HepG2 (cell line): ENCODE measurements around the gene RAD51. TPM values are rescaled to one million over a fixed set of nuclear protein-coding genes. Genes with fewer than 3 reads are reported as not detected.
A peak's percentile ranks its signal among the peaks of the same experiment; 100 is the strongest.

Experiments
- HNF1A ChIP-seq, 2 experiments: sonication (generic) in 1 of 2; formaldehyde crosslinking in 1 of 2; IDR thresholded peaks; 2 replicates each; pipeline versions ENCODE4 v1.4.0 to v1.6.1; 2016 to 2020; ENCODE audit warnings: borderline replicate concordance in 1 of 2, low read depth in 1 of 2, mild to moderate bottlenecking in 1 of 2, missing genetic modification reagents in 1 of 2
- NCOR1 ChIP-seq: fragments of 200-600 bp; sonication (generic); IDR thresholded peaks from 2 replicates; pipeline ENCODE4 v1.7.0; 2017; ENCODE audit warnings: antibody characterized with exemption, low read length, borderline replicate concordance
- PHF5A ChIP-seq: IDR thresholded peaks from one replicate; pipeline ENCODE4 v1.6.1; 2018; ENCODE audit warnings: low read depth, missing genetic modification reagents; ENCODE audit not compliant: unreplicated experiment
- POGK ChIP-seq: sonication (generic); formaldehyde crosslinking; conservative IDR thresholded peaks from 2 replicates; pipeline ENCODE4 v1.8.0; 2022; ENCODE audit warnings: mild to moderate bottlenecking, moderate library complexity, missing genetic modification reagents
- SMAD1 ChIP-seq: sonication (generic); formaldehyde crosslinking; IDR thresholded peaks from 2 replicates; pipeline ENCODE4 v1.4.0; 2020; ENCODE audit warnings: missing genetic modification reagents, low read depth, mild to moderate bottlenecking, borderline replicate concordance
- ZNF225 ChIP-seq: sonication (generic); formaldehyde crosslinking; IDR thresholded peaks from 2 replicates; pipeline ENCODE4 v1.4.0; 2020; ENCODE audit warnings: mild to moderate bottlenecking, missing genetic modification reagents
- ZNF24 ChIP-seq: fragments of 450-650 bp; IDR thresholded peaks from 2 replicates; pipeline ENCODE4 v1.6.1; 2017; ENCODE audit warnings: antibody characterized with exemption, mild to moderate bottlenecking
- ZNF451 ChIP-seq: sonication (generic); formaldehyde crosslinking; IDR thresholded peaks from 2 replicates; pipeline ENCODE4 v1.5.0; 2020; ENCODE audit warnings: mild to moderate bottlenecking, missing genetic modification reagents
- ZNF619 ChIP-seq: sonication (generic); formaldehyde crosslinking; IDR thresholded peaks from 2 replicates; pipeline ENCODE4 v1.4.0; 2020; ENCODE audit warnings: mild to moderate bottlenecking, missing genetic modification reagents
- ZNF746 ChIP-seq: sonication (generic); formaldehyde crosslinking; IDR thresholded peaks from 2 replicates; pipeline ENCODE4 v1.8.0; 2022; ENCODE audit warnings: mild to moderate bottlenecking, missing genetic modification reagents
- ZSCAN20 ChIP-seq: sonication (generic); formaldehyde crosslinking; IDR thresholded peaks from 2 replicates; pipeline ENCODE4 v1.4.0; 2020; ENCODE audit warnings: missing genetic modification reagents, mild to moderate bottlenecking, borderline replicate concordance
- polyA plus RNA-seq, 8 experiments: library from polyadenylated mRNA; depleted of rRNA in 3 of 8; stranded (reverse) in 7 of 8; unstranded in 1 of 8; fragments of >200 nt; fragmentation: Illumina TruSeq in 4 of 8; extraction: Trizol in 4 of 8; gene quantifications; 2 replicates each; pipeline versions ENCODE4 v1.2.1 to v1.2.3, GENCODE V29; 2011 to 2016; ENCODE audit warnings: low read depth in 4 of 8, missing spikeins in 1 of 8, mixed read lengths in 1 of 8; ENCODE audit not compliant: insufficient read depth in 1 of 8
- total RNA-seq, 5 experiments: library from RNA; depleted of rRNA; stranded (reverse); fragments of >200 nt; fragmentation: Illumina TruSeq; extraction: Trizol; gene quantifications; 2 replicates each; pipeline ENCODE4 v1.2.3, GENCODE V29; 2016; ENCODE audit warnings: low read depth in 1 of 5
- TF ChIP-seq, protein P1 (sequence below): sonication (generic); formaldehyde crosslinking; IDR thresholded peaks from 2 replicates; pipeline ENCODE4 v1.8.0; 2022; ENCODE audit warnings: mild to moderate bottlenecking, missing genetic modification reagents
- TF ChIP-seq, protein P2 (sequence below): sonication (generic); formaldehyde crosslinking; IDR thresholded peaks from 2 replicates; pipeline ENCODE4 v1.4.0; 2020; ENCODE audit warnings: missing genetic modification reagents, borderline replicate concordance

The RAD51 gene
- total and polyA plus RNA-seq, 2 of the 13 experiments (the other 11 are each of a cell fraction or from before 2014, with no cell fraction given) = 8.5 to 12.8 TPM

GRCh38 chr15:40754883-40755811 is 60.2 kb downstream of the RAD51 start, which contains the start of gene RMDN3 (continued):
- TF ChIP-seq POGK (CRISPR knock-in tag) (peak; percentile 85), ZNF24 (no peak), ZSCAN20 (CRISPR knock-in tag) (0 out of 2 replicates have a peak, but pooled peaks have one; percentile 6), ZNF451 (CRISPR knock-in tag) (0 out of 2 replicates have a peak, but pooled peaks have one; percentile 71), NCOR1 (no peak), ZNF746 (CRISPR knock-in tag) (no peak), HNF1A (IDR thresholded peaks at IDR 0.05; ENCODE audit: low read depth) (no peak), HNF1A (CRISPR knock-in tag; IDR thresholded peaks at IDR 0.05; ENCODE audit: borderline replicate concordance) (peak; percentile 59; the same call in 1 of the 2 replicates), SMAD1 (CRISPR knock-in tag) (no peak), ZNF619 (CRISPR knock-in tag) (peak; percentile 12; the same call in 1 of the 2 replicates), PHF5A (CRISPR knock-in tag) (no peak), ZNF225 (CRISPR knock-in tag) (no peak)
- TF ChIP-seq, protein P1, sequence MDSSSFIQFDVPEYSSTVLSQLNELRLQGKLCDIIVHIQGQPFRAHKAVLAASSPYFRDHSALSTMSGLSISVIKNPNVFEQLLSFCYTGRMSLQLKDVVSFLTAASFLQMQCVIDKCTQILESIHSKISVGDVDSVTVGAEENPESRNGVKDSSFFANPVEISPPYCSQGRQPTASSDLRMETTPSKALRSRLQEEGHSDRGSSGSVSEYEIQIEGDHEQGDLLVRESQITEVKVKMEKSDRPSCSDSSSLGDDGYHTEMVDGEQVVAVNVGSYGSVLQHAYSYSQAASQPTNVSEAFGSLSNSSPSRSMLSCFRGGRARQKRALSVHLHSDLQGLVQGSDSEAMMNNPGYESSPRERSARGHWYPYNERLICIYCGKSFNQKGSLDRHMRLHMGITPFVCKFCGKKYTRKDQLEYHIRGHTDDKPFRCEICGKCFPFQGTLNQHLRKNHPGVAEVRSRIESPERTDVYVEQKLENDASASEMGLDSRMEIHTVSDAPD (CRISPR knock-in tag) = no peak
- TF ChIP-seq, protein P2, sequence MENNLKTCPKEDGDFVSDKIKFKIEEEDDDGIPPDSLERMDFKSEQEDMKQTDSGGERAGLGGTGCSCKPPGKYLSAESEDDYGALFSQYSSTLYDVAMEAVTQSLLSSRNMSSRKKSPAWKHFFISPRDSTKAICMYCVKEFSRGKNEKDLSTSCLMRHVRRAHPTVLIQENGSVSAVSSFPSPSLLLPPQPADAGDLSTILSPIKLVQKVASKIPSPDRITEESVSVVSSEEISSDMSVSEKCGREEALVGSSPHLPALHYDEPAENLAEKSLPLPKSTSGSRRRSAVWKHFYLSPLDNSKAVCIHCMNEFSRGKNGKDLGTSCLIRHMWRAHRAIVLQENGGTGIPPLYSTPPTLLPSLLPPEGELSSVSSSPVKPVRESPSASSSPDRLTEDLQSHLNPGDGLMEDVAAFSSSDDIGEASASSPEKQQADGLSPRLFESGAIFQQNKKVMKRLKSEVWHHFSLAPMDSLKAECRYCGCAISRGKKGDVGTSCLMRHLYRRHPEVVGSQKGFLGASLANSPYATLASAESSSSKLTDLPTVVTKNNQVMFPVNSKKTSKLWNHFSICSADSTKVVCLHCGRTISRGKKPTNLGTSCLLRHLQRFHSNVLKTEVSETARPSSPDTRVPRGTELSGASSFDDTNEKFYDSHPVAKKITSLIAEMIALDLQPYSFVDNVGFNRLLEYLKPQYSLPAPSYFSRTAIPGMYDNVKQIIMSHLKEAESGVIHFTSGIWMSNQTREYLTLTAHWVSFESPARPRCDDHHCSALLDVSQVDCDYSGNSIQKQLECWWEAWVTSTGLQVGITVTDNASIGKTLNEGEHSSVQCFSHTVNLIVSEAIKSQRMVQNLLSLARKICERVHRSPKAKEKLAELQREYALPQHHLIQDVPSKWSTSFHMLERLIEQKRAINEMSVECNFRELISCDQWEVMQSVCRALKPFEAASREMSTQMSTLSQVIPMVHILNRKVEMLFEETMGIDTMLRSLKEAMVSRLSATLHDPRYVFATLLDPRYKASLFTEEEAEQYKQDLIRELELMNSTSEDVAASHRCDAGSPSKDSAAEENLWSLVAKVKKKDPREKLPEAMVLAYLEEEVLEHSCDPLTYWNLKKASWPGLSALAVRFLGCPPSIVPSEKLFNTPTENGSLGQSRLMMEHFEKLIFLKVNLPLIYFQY (CRISPR knock-in tag) = no peak
